PC-9 (cell line): ENCODE data around the gene CSE1L. TPM values are rescaled to one million over a fixed set of nuclear protein-coding genes. Genes with fewer than 3 reads are reported as not detected.
"Not testable (repeated sequence)": the region's sequence is repeated elsewhere in the genome, so short reads cannot be mapped to it uniquely, and the experiment has no call there.

ENCODE experiments used
- BruUV-seq: library from RNA; stranded (reverse); fragments of 400-500 nt; replicated peaks from 2 replicates; lab custom pipeline; 2021; lab: Mats Ljungman, UMichigan
- CTCF ChIA-PET: fragments of 300-600 bp; sonication (Branson Sonifier 250); formaldehyde crosslinking; loops from one replicate; lab custom pipeline; 2022; ENCODE audit warnings: antibody characterized with exemption; lab: Charles Lee
- POLR2A ChIA-PET: fragments of 300-600 bp; sonication (Branson Sonifier 250); formaldehyde crosslinking; loops from one replicate; lab custom pipeline; 2022; ENCODE audit warnings: antibody characterized with exemption; ENCODE audit not compliant: unreplicated experiment; lab: Charles Lee
- DNase-seq, 2 experiments: peaks; one replicate each; pipeline versions ENCODE4 v3.0.0 to v3.0.0-alpha.2; 2015 to 2022; ENCODE audit warnings: mixed read lengths in 1 of 2
- H2AFZ ChIP-seq: fragments of 200-600 bp; sonication (generic); 2 replicates; pipeline ENCODE4 v1.8.1; 2017; ENCODE audit warnings: antibody characterized with exemption
- H3F3A ChIP-seq: fragments of 200-600 bp; sonication (generic); 2 replicates; pipeline ENCODE4 v1.8.1; 2017; ENCODE audit warnings: antibody characterized with exemption, mild to moderate bottlenecking, low read depth; ENCODE audit not compliant: insufficient read depth
- H3K27ac ChIP-seq: fragments of 200-600 bp; sonication (generic); 2 replicates; pipeline ENCODE4 v1.6.1; 2016; ENCODE audit warnings: mixed run types
- H3K27me3 ChIP-seq: fragments of 200-600 bp; sonication (generic); 2 replicates; pipeline ENCODE4 v1.6.1; 2016; ENCODE audit warnings: low read depth, mixed run types; ENCODE audit not compliant: insufficient read depth
- H3K36me3 ChIP-seq: fragments of 200-600 bp; sonication (generic); 2 replicates; pipeline ENCODE4 v1.6.1; 2016; ENCODE audit warnings: low read depth, mixed run types
- H3K4me1 ChIP-seq: fragments of 200-600 bp; sonication (generic); replicated peaks from 2 replicates; pipeline ENCODE4 v1.6.1; 2016; ENCODE audit warnings: mixed run types; ENCODE audit not compliant: insufficient read depth
- H3K4me2 ChIP-seq: fragments of 200-600 bp; sonication (generic); 2 replicates; pipeline ENCODE4 v1.6.1; 2017; ENCODE audit warnings: mixed run types
- H3K4me3 ChIP-seq: fragments of 200-600 bp; sonication (generic); 2 replicates; pipeline ENCODE4 v1.6.1; 2016; ENCODE audit warnings: mixed run types
- H3K79me2 ChIP-seq: fragments of 200-600 bp; sonication (generic); 2 replicates; pipeline ENCODE4 v1.6.1; 2017; ENCODE audit warnings: low read depth, mixed run types
- H3K9me2 ChIP-seq: fragments of 200-600 bp; sonication (generic); 2 replicates; pipeline ENCODE4 v1.8.1; 2017; ENCODE audit warnings: mild to moderate bottlenecking; ENCODE audit not compliant: insufficient read depth
- H3K9me3 ChIP-seq: fragments of 200-600 bp; sonication (generic); 2 replicates; pipeline ENCODE4 v1.8.1; 2016; ENCODE audit warnings: low read depth; ENCODE audit not compliant: insufficient read depth
- H4K20me1 ChIP-seq: fragments of 200-600 bp; sonication (generic); 2 replicates; pipeline ENCODE4 v1.8.1; 2017; ENCODE audit not compliant: insufficient read depth
- CTCF ChIP-seq: fragments of 200-600 bp; sonication (generic); conservative IDR thresholded peaks from 2 replicates; pipeline ENCODE4 v1.6.1; 2017; ENCODE audit warnings: mixed run types, antibody characterized with exemption, mild to moderate bottlenecking, moderate library complexity
- EZH2 ChIP-seq: fragments of 200-600 bp; sonication (generic); IDR thresholded peaks from 2 replicates; pipeline ENCODE4 v1.8.0; 2017; ENCODE audit warnings: antibody characterized with exemption, low read depth
- intact Hi-C: fragments of 100-400 bp; cut with micrococcal nuclease; formaldehyde crosslinking; loops from one replicate; pipeline ENCODE4 v1.10.0; 2022; ENCODE audit not compliant: unreplicated experiment
- total RNA-seq: library from RNA; stranded (reverse); gene quantifications from 2 replicates; pipeline ENCODE4 v1.2.3, GENCODE V29; 2021

CSE1L gene
- total RNA-seq, 1 experiment from 2014 or later: 132 TPM

GRCh38 chr20:49123982-49124381, 77.9 kb downstream of the CSE1L start:
- no TSS peak for BruUV-seq
- TF ChIP-seq CTCF (no peak), EZH2 (no peak)
- intact Hi-C loops: no loop called here
- H3K79me2 ChIP-seq: no peaks in the 10 kb centered on the region
- H4K20me1 ChIP-seq: 0 out of 2 replicates have a peak, but pooled peaks cover 3% of the 10 kb centered on the region
- no peaks in the 10 kb centered on the region for H3K9me2 ChIP-seq
- H3K36me3 ChIP-seq: peaks cover 29% of the 10 kb centered on the region
- no peak overlapping the region for H2AFZ ChIP-seq
- no peak overlapping the region for H3K4me2 ChIP-seq
- CTCF ChIA-PET: no interaction called here
- H3K4me1 ChIP-seq: no peaks in the 10 kb centered on the region
- H3K27ac ChIP-seq: no peak overlapping the region
- H3K27me3 ChIP-seq: no peaks in the 10 kb centered on the region
- H3F3A ChIP-seq: peaks cover 7% of the 10 kb centered on the region
- DNase-seq: peak in 1 of 2 experiments; percentile 11
- POLR2A ChIA-PET: no interaction called here
- H3K4me3 ChIP-seq: no peak overlapping the region
- H3K9me3 ChIP-seq: no peaks in the 10 kb centered on the region

- intact Hi-C loops: loop anchor here (1.0 kb wide), 2 partner anchors 84 to 190 kb away; no protein-coding TSS in a partner anchor
- Histone ChIP-seq H3K4me1 (no peaks in the 10 kb centered on the region), H3K36me3 (peaks cover 8% of the 10 kb centered on the region), H3K4me3 (no peak overlapping the region), H4K20me1 (peaks cover 14% of the 10 kb centered on the region), H3K4me2 (no peak overlapping the region), H3K27me3 (no peaks in the 10 kb centered on the region), H3K9me3 (no peaks in the 10 kb centered on the region), H3K79me2 (peaks cover 5% of the 10 kb centered on the region; the same call in 1 of the 2 replicates), H3K27ac (no peak overlapping the region), H3K9me2 (no peaks in the 10 kb centered on the region), H2AFZ (no peak overlapping the region), H3F3A (peaks cover 22% of the 10 kb centered on the region)
- CTCF ChIA-PET: interaction anchor here (0.7 to 1.2 kb wide), 6 partner anchors 26 to 89 kb away, joined by 3 to 6 read pairs (median 3); no protein-coding TSS in a partner anchor
- POLR2A ChIA-PET: no interaction called here
- DNase-seq: peak; percentile 8 to 50
- TF ChIP-seq EZH2 (no peak), CTCF (peak; percentile 83)
- BruUV-seq: no TSS peak
Measured at GRCh38 chr20:49132995-49133478, 86.9 kb downstream of the CSE1L start.

GRCh38 chr20:49133571-49133970, 87.5 kb downstream of the CSE1L start:
- Histone ChIP-seq H3K4me1 (no peaks in the 10 kb centered on the region), H3K79me2 (peaks cover 5% of the 10 kb centered on the region; the same call in 1 of the 2 replicates), H3K9me3 (no peaks in the 10 kb centered on the region), H3K36me3 (peaks cover 8% of the 10 kb centered on the region), H4K20me1 (peaks cover 14% of the 10 kb centered on the region), H3F3A (peaks cover 20% of the 10 kb centered on the region), H2AFZ (no peak overlapping the region), H3K9me2 (no peaks in the 10 kb centered on the region), H3K27me3 (no peaks in the 10 kb centered on the region), H3K27ac (no peak overlapping the region), H3K4me3 (no peak overlapping the region), H3K4me2 (no peak overlapping the region)
- TF ChIP-seq CTCF (no peak), EZH2 (no peak)
- BruUV-seq: no TSS peak
- peak in 1 of 2 experiments; percentile 16 for DNase-seq
- CTCF ChIA-PET: no interaction called here
- intact Hi-C loops: loop anchor here (1.0 kb wide), 2 partner anchors 84 to 190 kb away; no protein-coding TSS in a partner anchor
- POLR2A ChIA-PET: no interaction called here

GRCh38 chr20:49134797-49135196, 88.7 kb downstream of the CSE1L start:
- H3K9me2 ChIP-seq, H3K27me3 ChIP-seq, DNase-seq, H3K4me3 ChIP-seq, H3K36me3 ChIP-seq, H3K79me2 ChIP-seq, POLR2A ChIA-PET, H3K27ac ChIP-seq, intact Hi-C loops, BruUV-seq, H3K9me3 ChIP-seq, H3K4me2 ChIP-seq, H3K4me1 ChIP-seq, H2AFZ ChIP-seq: not testable (repeated sequence)
- CTCF ChIA-PET: interaction anchor here (0.6 to 1.1 kb wide), 3 partner anchors 82 to 1549 kb away, joined by 3 to 5 read pairs (median 3); no protein-coding TSS in a partner anchor
- Histone ChIP-seq H3F3A (peaks cover 18% of the 10 kb centered on the region; the same call in 1 of the 2 replicates), H4K20me1 (peaks cover 14% of the 10 kb centered on the region)
